ENCODE measurements around the gene MAML3.

Gene MAML3

DNA sequence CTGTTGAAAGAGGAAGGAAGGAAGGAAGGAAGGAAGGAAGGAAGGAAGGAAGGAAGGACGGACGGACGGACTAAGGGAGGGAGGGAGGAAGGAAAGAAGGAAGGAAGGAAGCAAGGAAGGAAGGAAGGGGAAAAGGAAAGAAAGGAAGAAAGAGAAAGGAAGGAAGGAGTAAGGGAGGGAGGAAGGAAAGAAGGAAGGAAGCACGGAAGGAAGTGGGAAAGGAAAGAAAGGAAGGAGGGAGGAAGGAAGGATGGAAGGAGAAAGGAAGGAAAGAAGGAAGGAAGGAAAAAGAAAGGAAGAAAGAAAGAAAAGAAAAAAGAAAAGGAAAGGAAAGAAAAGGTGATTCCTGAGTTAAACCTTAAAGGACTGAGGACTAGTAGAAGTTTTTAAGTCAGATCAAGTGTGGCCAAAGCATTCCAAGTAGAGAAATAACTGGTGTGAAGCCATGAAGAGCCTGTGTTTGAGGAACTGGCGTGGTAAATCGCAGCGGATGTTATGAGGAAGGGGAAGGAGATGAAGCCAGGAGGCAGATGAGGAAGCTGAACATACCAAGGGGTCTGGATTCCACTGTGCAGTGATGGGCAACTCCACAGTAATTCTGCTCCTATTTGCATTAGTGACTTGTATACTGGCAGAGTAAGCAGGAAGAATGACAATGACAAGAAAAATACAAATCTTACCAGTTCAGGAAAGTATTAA lies 324.9 kb downstream of the MAML3 start:
- Histone ChIP-seq H3K9ac (ENCODE audit: low read depth, low read length) (no peak overlapping the region), H3K4me1 (ENCODE audit: insufficient read depth, low read length) (peaks cover 43% of the 10 kb centered on the region), H3K36me3 (ENCODE audit: insufficient read depth, low read length) (no peaks in the 10 kb centered on the region), H3K9me3 (ENCODE audit: control insufficient read depth, insufficient read depth, low read length) (no peaks in the 10 kb centered on the region)

DNA sequence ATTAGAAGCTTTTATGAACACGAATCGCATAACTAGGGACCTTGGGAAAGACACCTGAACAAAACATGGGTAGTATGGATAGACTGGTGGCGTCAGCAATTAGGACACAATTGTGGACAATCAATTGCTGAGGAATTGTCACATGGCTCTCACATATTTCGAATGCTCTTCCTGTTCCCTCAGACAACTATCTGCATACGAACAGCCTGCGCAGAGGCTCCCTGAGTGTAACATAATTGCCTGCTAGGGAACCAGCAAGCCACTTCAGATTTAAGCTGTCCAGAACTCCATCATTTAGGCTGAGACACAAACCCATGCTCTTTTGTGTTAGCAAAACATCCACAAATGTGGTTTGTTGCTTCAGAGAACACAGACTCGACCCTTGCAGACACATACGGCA lies 327.6 kb downstream of the MAML3 start:
- H3K4me1 ChIP-seq (ENCODE audit: insufficient read depth, low read length) = peaks cover 46% of the 10 kb centered on the region
- H3K9ac ChIP-seq (ENCODE audit: low read depth, low read length) = no peak overlapping the region
- H3K36me3 ChIP-seq (ENCODE audit: insufficient read depth, low read length) = no peaks in the 10 kb centered on the region
- H3K9me3 ChIP-seq (ENCODE audit: control insufficient read depth, insufficient read depth, low read length) = no peaks in the 10 kb centered on the region

DNA sequence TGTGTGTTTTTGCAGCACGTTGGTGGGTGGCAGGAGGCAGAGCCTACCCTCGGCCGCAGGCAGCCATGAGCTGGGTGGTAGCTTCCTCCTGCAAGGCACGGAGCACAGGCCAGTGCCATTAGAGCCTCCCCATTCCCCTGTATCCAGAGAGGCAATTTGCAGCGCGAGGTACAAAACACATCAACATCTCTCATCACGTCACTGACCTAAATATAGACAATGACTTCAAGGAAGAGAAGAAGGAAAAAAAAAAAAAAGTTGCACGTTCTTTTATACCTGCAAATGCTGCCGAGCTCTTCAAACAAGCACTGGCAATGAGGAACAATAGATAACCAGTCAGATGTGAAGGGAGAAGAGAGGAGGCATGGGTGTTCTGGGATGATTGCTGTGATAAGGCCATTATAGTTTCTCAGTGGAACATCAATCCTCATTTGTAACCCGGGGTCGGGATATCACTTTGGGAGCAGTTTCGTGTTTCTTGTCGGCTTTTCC lies 328.4 kb downstream of the MAML3 start:
- peak overlapping the region; percentile 37 for H3K9ac ChIP-seq (ENCODE audit: low read depth, low read length)

DNA sequence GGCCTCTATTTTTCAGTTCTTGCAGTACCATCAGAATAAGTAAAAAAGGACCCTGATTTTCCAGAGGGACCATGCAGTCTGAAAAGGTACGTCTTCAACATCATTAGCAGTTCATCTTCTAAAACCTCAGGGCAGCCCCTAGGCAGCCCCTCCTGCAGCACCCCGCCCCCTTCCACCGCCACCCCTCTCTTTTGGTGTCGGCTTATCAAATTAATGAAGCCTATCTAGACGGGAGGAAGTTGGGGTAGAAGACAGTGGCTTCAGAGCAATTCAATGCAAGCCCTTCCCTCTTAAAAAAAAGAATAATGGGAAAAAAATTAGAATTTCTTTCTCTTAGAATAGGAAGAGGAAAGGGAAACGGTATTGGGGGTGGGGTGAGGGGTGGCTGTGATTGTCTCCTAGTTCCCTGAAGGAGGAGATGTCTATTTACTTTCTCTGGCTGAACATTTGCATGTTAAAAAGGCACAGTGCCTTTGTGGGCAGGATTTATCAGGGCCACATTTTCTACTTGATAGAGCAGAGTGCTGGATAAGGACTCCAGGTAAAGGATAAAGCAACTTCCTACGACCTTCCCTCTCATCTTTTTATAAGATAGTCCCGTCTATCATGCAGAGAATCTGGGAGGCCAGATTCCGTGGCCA lies 329.0 kb downstream of the MAML3 start:
- no peaks in the 10 kb centered on the region for H3K36me3 ChIP-seq (ENCODE audit: insufficient read depth, low read length)
- H3K9me3 ChIP-seq (ENCODE audit: control insufficient read depth, insufficient read depth, low read length) = no peaks in the 10 kb centered on the region
- peaks cover 46% of the 10 kb centered on the region for H3K4me1 ChIP-seq (ENCODE audit: insufficient read depth, low read length)
- H3K9ac ChIP-seq (ENCODE audit: low read depth, low read length) = peak overlapping the region; percentile 37

More for the DNA sequence above, 328.4 kb downstream of the MAML3 start:
- Histone ChIP-seq H3K4me1 (ENCODE audit: insufficient read depth, low read length) (peaks cover 46% of the 10 kb centered on the region), H3K36me3 (ENCODE audit: insufficient read depth, low read length) (no peaks in the 10 kb centered on the region), H3K9me3 (ENCODE audit: control insufficient read depth, insufficient read depth, low read length) (no peaks in the 10 kb centered on the region)

DNA sequence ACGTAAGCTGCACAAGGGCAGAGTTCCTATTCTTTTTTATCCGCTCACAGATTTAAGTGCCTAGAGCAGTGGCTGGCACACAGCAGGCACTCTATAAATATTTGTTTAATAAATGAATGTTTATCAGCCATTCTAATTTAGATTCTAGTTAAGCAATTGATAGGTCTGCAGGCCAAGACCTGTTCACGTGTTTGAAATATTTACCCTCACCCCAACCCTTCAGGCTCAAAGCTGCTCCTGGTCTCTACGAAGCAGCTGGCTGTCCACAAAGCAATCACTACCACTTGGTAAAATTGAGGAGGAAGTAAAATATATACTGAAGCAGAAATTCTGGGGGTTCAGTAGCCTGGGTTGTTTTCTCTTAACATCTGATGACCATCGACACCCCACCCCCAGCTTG lies 330.2 kb downstream of the MAML3 start:
- Histone ChIP-seq H3K9me3 (ENCODE audit: control insufficient read depth, insufficient read depth, low read length) (no peaks in the 10 kb centered on the region), H3K9ac (ENCODE audit: low read depth, low read length) (no peak overlapping the region), H3K4me1 (ENCODE audit: insufficient read depth, low read length) (peaks cover 46% of the 10 kb centered on the region), H3K36me3 (ENCODE audit: insufficient read depth, low read length) (no peaks in the 10 kb centered on the region)

DNA sequence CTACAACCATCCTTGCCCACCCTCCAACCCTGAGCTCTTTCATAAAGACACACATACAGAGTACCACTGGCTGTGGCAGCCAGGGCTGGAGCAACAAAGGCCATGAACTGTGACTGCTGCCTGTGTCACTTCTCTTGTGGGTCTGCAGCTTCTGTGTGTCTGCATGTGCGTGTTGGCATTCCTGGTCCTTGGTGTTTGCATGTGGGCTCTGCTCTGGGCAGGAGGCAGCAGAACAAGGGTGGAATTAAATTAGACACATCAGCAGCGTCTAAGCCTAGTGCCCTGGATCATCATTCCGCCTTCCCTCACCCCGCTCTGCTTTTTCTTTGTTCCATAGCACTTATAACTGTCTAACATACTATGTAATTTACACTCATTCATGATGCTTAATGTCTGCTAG lies 330.6 kb downstream of the MAML3 start:
- no peaks in the 10 kb centered on the region for H3K36me3 ChIP-seq (ENCODE audit: insufficient read depth, low read length)
- no peaks in the 10 kb centered on the region for H3K9me3 ChIP-seq (ENCODE audit: control insufficient read depth, insufficient read depth, low read length)
- H3K9ac ChIP-seq (ENCODE audit: low read depth, low read length) = no peak overlapping the region
- peaks cover 46% of the 10 kb centered on the region for H3K4me1 ChIP-seq (ENCODE audit: insufficient read depth, low read length)

DNA sequence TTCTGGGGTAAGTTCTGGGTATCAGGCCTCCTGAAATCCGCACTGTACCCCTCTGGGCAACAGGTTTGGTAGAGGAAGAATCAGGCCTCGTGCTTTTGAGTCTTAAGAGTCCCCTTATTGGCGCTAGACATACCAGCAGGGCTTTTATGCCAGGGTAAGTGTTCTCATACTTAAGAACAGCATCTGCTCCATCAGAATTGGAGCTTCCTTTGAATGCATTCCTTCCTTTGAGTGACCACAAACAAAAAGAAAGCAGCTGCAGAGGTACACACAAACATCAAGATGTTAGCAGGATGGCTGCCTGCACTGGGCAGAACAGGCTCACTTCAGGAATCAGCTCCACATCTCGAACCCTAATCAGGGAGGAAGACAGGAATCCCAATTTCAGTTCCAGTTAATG lies 331.6 kb downstream of the MAML3 start:
- peaks cover 46% of the 10 kb centered on the region for H3K4me1 ChIP-seq (ENCODE audit: insufficient read depth, low read length)
- no peak overlapping the region for H3K9ac ChIP-seq (ENCODE audit: low read depth, low read length)
- H3K9me3 ChIP-seq (ENCODE audit: control insufficient read depth, insufficient read depth, low read length) = no peaks in the 10 kb centered on the region
- H3K36me3 ChIP-seq (ENCODE audit: insufficient read depth, low read length) = no peaks in the 10 kb centered on the region

DNA sequence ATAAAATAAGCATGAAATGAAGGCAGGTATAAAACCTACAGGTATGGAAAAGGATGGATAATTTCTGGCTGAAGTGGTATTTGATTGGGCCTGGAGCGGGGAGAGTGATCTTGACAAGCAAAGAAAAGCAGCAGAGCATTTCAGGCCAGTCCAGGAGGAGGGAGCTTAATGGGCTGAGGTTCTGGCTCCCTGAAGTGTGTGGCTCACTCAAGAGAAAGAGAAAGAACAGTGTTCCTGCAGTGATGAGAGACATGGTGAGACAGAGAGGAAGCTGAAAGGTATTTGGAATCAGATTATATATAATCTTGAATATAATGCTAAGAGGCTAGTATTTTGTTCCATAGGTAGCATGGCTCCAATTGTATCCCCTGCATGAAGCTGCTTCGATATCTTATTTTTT lies 334.9 kb downstream of the MAML3 start:
- Histone ChIP-seq H3K36me3 (ENCODE audit: insufficient read depth, low read length) (no peaks in the 10 kb centered on the region), H3K4me1 (ENCODE audit: insufficient read depth, low read length) (peaks cover 36% of the 10 kb centered on the region), H3K9me3 (ENCODE audit: control insufficient read depth, insufficient read depth, low read length) (no peaks in the 10 kb centered on the region), H3K9ac (ENCODE audit: low read depth, low read length) (no peak overlapping the region)

DNA sequence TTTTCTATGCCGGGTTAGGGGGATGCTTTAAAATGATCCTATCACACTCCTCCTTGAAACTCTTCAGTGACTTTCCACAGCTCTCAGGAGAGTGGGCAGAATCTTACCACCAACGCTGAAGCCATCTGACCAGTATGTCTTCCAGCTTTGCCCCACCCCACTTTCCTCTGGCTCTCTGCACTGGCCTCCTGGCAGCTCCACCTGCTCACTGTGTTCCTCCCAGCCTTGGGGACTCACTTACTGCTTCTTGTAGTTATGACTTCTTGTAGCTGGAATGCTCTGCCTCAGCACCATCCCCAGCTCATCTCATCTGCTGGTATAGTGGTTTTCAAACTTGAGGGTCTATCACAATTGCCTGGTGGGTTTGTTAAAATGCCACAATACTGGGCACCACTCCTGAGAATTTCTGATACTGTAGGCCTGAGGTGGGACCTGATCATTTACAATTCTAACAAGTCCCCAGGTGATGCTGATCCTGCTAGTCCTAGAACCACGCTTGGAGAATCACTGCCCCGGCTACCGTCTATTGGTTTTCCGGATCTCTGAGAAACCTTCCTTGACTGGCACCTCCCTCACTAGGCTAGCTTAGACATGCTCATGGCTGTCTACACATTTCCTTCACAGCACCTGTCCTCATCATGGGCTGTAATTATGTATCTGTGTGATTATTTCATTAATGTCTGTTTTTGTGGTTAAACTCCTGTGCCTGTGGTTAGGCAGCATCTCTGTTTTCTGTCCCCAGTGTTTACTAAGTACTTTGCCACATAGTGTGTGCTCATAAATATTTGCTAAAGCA lies 336.1 kb downstream of the MAML3 start:
- Histone ChIP-seq H3K9me3 (ENCODE audit: control insufficient read depth, insufficient read depth, low read length) (no peaks in the 10 kb centered on the region), H3K9ac (ENCODE audit: low read depth, low read length) (no peak overlapping the region), H3K36me3 (ENCODE audit: insufficient read depth, low read length) (no peaks in the 10 kb centered on the region), H3K4me1 (ENCODE audit: insufficient read depth, low read length) (peaks cover 30% of the 10 kb centered on the region)

DNA sequence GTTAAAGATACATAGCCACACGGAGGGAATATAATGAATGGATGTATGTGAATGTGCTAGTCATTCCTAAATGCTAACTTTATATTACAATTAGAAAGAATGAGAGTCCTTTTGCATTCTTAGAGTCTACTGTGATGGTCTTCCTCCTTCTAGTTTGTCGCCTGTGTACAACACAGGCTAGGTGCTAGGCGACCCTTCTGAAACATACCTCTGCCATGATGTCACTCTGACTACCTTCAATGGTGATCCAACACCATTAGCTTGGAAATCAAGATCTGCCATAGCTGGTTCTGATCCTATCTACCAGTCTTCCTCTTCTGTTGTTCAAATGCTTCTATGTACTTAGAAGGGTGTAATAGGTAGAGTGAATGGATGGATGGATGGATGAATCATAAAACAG lies 337.1 kb downstream of the MAML3 start:
- H3K9ac ChIP-seq (ENCODE audit: low read depth, low read length) = no peak overlapping the region; the same call in 1 of the 2 replicates
- H3K4me1 ChIP-seq (ENCODE audit: insufficient read depth, low read length) = peaks cover 23% of the 10 kb centered on the region
- H3K36me3 ChIP-seq (ENCODE audit: insufficient read depth, low read length) = no peaks in the 10 kb centered on the region
- no peaks in the 10 kb centered on the region for H3K9me3 ChIP-seq (ENCODE audit: control insufficient read depth, insufficient read depth, low read length)

DNA sequence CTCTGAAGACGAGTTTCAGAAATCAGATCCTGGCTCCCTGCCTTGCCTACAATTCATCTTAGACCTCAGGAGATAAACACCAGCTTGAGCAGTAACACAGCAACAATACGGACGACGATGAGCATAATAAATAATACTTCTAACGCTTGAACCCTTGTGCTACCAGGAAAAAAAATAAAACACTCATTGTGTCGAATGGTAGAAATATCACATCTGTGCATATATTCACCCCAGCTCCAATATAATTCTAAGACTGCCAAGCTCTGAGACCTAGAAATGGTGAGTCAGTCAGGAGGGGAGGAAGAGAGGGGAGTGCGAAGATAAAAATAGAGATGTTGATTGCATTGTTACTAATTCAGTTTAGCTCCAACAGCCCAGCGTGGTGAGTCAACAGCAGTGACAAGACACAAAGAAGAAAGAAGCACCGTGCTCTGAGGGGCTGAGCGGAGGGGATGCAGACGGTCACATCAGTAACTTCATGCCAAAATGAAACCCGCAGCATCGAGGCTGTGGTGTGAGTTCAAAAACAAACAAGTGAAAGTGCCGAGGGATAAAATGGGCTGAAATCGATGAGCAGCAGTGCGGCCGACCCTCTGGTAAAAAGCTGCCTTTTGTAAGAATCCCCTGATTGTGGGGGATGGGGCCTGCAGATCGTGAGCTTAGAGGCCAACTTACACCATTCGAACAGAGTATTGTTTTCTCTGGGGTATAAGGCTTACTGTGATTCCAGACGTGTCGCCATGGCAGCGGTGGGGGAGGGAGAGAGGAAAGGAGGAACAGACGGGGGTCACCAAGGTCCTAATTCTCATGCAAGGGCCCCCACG lies 338.0 kb downstream of the MAML3 start:
- H3K4me1 ChIP-seq (ENCODE audit: insufficient read depth, low read length) = peaks cover 23% of the 10 kb centered on the region
- no peaks in the 10 kb centered on the region for H3K9me3 ChIP-seq (ENCODE audit: control insufficient read depth, insufficient read depth, low read length)
- peak overlapping the region; percentile 65 for H3K9ac ChIP-seq (ENCODE audit: low read depth, low read length)
- no peaks in the 10 kb centered on the region for H3K36me3 ChIP-seq (ENCODE audit: insufficient read depth, low read length)

DNA sequence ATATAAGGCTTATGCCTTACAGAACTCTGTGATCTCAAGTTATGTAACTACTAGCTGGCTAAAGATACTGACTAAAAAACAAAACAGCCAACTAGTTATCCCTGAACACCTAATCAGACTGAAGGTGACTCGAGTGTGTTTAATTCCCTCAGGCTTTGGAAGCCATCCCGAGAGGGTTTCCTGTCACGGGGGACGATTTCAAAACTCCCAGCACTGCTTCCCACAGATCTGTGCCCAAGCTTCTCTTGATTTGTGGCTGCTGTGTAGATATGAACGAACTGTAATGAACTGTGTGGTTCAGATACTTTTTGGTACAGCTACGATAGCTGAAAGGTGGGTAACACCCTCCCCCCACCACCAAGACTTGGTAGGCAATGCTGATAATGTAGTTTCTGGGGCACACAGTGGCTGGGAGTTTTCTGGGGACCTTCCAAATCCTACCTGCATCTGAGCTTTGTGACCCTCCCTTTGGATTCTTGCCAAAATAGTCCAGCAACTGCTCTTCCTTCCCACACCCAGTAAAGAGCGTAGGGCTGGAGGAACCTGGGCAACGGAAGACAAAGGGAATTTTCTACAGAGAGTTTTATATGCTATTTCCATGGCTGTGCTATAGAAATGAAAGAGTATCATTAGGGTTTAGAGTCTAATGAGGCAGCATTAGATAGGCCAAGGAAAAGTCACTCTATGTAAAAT lies 339.5 kb downstream of the MAML3 start:
- Histone ChIP-seq H3K9ac (ENCODE audit: low read depth, low read length) (no peak overlapping the region), H3K4me1 (ENCODE audit: insufficient read depth, low read length) (peaks cover 23% of the 10 kb centered on the region), H3K36me3 (ENCODE audit: insufficient read depth, low read length) (no peaks in the 10 kb centered on the region), H3K9me3 (ENCODE audit: control insufficient read depth, insufficient read depth, low read length) (peaks cover 3% of the 10 kb centered on the region; the same call in 1 of the 2 replicates)

DNA sequence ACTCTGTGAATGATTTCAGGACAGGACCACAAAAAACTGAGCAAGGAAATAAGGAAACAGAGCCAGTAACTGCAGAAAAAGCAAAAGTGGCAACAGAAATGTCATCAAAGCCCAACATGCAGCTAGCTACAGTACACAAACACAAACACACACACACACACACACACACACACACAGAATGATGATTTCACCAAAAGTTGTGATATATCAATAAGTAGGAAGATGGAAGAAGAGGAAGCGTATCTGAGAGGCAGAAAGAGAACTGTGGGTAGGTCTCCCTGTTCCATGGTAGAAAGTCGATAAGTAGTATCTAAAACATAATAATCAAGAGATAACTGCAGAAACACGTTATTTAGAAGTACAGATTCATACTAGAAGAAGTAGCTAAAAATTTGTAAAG lies 340.1 kb downstream of the MAML3 start:
- no peak overlapping the region for H3K9ac ChIP-seq (ENCODE audit: low read depth, low read length)
- peaks cover 24% of the 10 kb centered on the region for H3K4me1 ChIP-seq (ENCODE audit: insufficient read depth, low read length)
- H3K36me3 ChIP-seq (ENCODE audit: insufficient read depth, low read length) = no peaks in the 10 kb centered on the region
- H3K9me3 ChIP-seq (ENCODE audit: control insufficient read depth, insufficient read depth, low read length) = peaks cover 3% of the 10 kb centered on the region; the same call in 1 of the 2 replicates
